GM18511 (cell line): Measurements from ENCODE around the gene TSPYL2.

ENCODE experiments used
- ATAC-seq: cut with Tn5 transposase; IDR thresholded peaks from one replicate; pipeline ENCODE4 v1.9.1; 2021; ENCODE audit warnings: mild to moderate bottlenecking, moderate library complexity; ENCODE audit not compliant: unreplicated experiment

The TSPYL2 gene

GRCh38 chrX:53081925-53082772 is at the start of gene TSPYL2:
TSPYL2 (plus strand) TSS chrX:53082367; CDS start chrX:53082499, 132 bp downstream.
- ATAC-seq, result peak; percentile 97

GRCh38 chrX:53036149-53036548 is 46.0 kb upstream of the TSPYL2 start:
- no peak for ATAC-seq

- ATAC-seq, result no peak
Measured at GRCh38 chrX:53039236-53039635, 42.9 kb upstream of the TSPYL2 start.

- ATAC-seq, result no peak
Measured at GRCh38 chrX:53044995-53045394, 37.2 kb upstream of the TSPYL2 start.

GRCh38 chrX:53047228-53047627 is 34.9 kb upstream of the TSPYL2 start:
- no peak for ATAC-seq

GRCh38 chrX:53048169-53049126 is 33.7 kb upstream of the TSPYL2 start, which contains the start of gene GPR173:
GPR173 (plus strand) TSS chrX:53048789; CDS start chrX:53076622, 27,833 bp downstream.
- no peak for ATAC-seq

GRCh38 chrX:53049127-53049517 is 33.0 kb upstream of the TSPYL2 start:
- no peak for ATAC-seq

GRCh38 chrX:53050841-53051240 is 31.3 kb upstream of the TSPYL2 start:
- no peak for ATAC-seq

GRCh38 chrX:53055244-53055849 is 26.8 kb upstream of the TSPYL2 start:
- ATAC-seq, result no peak

GRCh38 chrX:53056292-53056691 is 25.9 kb upstream of the TSPYL2 start:
- ATAC-seq, result no peak

- no peak for ATAC-seq
Measured at GRCh38 chrX:53065104-53065503, 17.1 kb upstream of the TSPYL2 start.

GRCh38 chrX:53071064-53071463 is 11.1 kb upstream of the TSPYL2 start:
- no peak for ATAC-seq

- ATAC-seq, result peak; percentile 86
Measured at GRCh38 chrX:53071604-53072417, 10.4 kb upstream of the TSPYL2 start.

- ATAC-seq, result peak; percentile 19
Measured at GRCh38 chrX:53072418-53073114, 9.6 kb upstream of the TSPYL2 start.

- ATAC-seq, result no peak
Measured at GRCh38 chrX:53073115-53073586, 9.0 kb upstream of the TSPYL2 start.

- ATAC-seq, result no peak
Measured at GRCh38 chrX:53075011-53075410, 7.2 kb upstream of the TSPYL2 start.

- no peak for ATAC-seq
Measured at GRCh38 chrX:53076671-53077070, 5.5 kb upstream of the TSPYL2 start.

GRCh38 chrX:53077207-53078197 is 4.7 kb upstream of the TSPYL2 start:
- no peak for ATAC-seq
